Breast epithelium (tissue), 3 donors: ENCODE measurements around the gene USP28.

Experiments
- CTCF ChIP-seq, 3 donors: fragments of 450-650 bp; IDR thresholded peaks; one replicate each; pipeline ENCODE4 v1.5.1; 2016 to 2017; ENCODE audit warnings: antibody characterized with exemption in 3 of 3, mild to moderate bottlenecking in 3 of 3, moderate library complexity in 3 of 3
- POLR2A ChIP-seq: fragments of 450-650 bp; IDR thresholded peaks from one replicate; pipeline ENCODE4 v1.6.1; 2016; ENCODE audit warnings: antibody characterized with exemption, mild to moderate bottlenecking, moderate library complexity
- POLR2AphosphoS5 ChIP-seq, 3 donors: sonication (generic); formaldehyde crosslinking; IDR thresholded peaks; one replicate each; pipeline ENCODE4 v1.6.1; 2017; ENCODE audit warnings: antibody characterized with exemption in 3 of 3

- no peak for TF ChIP-seq CTCF (IDR thresholded peaks at IDR 0.05)
- TF ChIP-seq POLR2AphosphoS5 (IDR thresholded peaks at IDR 0.05): no peak
- no peak for TF ChIP-seq POLR2A
Observed at GRCh38 chr11:113818426-113818825, 56.9 kb downstream of the USP28 start.
